DOHH2 (cell line): Measurements from ENCODE around the gene GMEB2.

Experiments used
- EZH2phosphoT487 ChIP-seq: fragments of 200-600 bp; sonication (generic); IDR thresholded peaks from 2 replicates; pipeline ENCODE4 v1.6.1; 2017; ENCODE audit warnings: borderline replicate concordance, mild to moderate bottlenecking, antibody characterized with exemption, low read length, moderate library complexity, mixed read lengths
- TF ChIP-seq, protein P1 (sequence below): fragments of 200-600 bp; sonication (generic); IDR thresholded peaks from one replicate; pipeline ENCODE4 v1.5.1; 2014; ENCODE audit warnings: antibody characterized with exemption, mild to moderate bottlenecking, low read depth, low read length; ENCODE audit not compliant: poor library complexity, severe bottlenecking

DNA sequence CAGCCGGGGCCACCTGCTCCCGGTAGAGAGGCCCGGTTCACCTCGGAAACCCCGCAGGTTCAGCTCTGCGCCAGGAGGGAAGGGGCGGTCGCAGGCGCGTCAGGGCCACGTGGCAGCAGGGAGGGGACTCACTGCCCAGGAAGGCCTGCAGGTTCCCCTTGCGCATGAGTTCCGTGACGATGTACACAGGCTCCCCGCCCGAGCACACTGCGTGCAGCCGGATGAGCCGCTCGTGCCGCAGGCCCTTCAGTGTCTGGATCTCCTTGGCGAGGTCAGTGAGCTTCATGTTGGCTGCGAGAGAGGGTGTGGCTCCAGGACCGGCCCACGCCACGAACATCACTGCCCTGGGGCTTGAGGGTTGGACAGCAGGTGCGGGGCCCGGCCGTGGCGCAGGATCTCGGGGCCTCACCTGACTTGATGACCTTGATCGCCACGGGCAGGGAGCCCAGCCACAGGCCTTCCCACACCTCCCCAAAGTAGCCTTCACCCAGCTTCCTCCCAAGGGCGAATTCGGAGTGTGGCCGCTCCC, 84.8 kb downstream of the GMEB2 start:
- TF ChIP-seq, protein P1, sequence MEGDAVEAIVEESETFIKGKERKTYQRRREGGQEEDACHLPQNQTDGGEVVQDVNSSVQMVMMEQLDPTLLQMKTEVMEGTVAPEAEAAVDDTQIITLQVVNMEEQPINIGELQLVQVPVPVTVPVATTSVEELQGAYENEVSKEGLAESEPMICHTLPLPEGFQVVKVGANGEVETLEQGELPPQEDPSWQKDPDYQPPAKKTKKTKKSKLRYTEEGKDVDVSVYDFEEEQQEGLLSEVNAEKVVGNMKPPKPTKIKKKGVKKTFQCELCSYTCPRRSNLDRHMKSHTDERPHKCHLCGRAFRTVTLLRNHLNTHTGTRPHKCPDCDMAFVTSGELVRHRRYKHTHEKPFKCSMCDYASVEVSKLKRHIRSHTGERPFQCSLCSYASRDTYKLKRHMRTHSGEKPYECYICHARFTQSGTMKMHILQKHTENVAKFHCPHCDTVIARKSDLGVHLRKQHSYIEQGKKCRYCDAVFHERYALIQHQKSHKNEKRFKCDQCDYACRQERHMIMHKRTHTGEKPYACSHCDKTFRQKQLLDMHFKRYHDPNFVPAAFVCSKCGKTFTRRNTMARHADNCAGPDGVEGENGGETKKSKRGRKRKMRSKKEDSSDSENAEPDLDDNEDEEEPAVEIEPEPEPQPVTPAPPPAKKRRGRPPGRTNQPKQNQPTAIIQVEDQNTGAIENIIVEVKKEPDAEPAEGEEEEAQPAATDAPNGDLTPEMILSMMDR: no peak
- no peak for TF ChIP-seq EZH2phosphoT487
